GM12873 (cell line): ENCODE measurements around the gene GPR137C.
A peak's percentile ranks its signal among the peaks of the same experiment; 100 is the strongest.

Source experiments
- TF ChIP-seq, protein P1 (sequence below): IDR thresholded peaks from 2 replicates; pipeline ENCODE4 v1.5.1; 2012; ENCODE audit warnings: low read depth, mild to moderate bottlenecking, moderate library complexity, low read length, control low read depth; ENCODE audit not compliant: insufficient read depth; ENCODE audit errors: missing control alignments

The GPR137C gene

DNA sequence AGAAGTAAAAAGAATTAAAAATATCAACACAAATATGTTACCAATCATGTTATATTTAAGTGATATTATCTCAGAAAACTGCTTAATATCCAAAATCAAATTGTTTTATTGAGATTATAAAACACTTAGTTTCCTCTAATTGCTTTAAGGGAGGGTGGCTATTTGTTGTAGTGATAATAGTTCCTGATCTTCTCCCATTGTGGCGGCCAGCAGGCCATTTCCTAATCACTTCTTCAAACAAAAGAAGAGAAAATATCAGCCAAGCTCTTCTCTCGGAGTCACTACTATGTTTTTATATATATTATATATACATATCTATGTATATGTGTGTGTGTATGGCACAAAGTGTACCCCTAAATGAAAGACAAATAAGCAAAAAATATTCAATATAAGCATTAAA, 111.2 kb downstream of the GPR137C start:
- TF ChIP-seq, protein P1, sequence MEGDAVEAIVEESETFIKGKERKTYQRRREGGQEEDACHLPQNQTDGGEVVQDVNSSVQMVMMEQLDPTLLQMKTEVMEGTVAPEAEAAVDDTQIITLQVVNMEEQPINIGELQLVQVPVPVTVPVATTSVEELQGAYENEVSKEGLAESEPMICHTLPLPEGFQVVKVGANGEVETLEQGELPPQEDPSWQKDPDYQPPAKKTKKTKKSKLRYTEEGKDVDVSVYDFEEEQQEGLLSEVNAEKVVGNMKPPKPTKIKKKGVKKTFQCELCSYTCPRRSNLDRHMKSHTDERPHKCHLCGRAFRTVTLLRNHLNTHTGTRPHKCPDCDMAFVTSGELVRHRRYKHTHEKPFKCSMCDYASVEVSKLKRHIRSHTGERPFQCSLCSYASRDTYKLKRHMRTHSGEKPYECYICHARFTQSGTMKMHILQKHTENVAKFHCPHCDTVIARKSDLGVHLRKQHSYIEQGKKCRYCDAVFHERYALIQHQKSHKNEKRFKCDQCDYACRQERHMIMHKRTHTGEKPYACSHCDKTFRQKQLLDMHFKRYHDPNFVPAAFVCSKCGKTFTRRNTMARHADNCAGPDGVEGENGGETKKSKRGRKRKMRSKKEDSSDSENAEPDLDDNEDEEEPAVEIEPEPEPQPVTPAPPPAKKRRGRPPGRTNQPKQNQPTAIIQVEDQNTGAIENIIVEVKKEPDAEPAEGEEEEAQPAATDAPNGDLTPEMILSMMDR = no peak

DNA sequence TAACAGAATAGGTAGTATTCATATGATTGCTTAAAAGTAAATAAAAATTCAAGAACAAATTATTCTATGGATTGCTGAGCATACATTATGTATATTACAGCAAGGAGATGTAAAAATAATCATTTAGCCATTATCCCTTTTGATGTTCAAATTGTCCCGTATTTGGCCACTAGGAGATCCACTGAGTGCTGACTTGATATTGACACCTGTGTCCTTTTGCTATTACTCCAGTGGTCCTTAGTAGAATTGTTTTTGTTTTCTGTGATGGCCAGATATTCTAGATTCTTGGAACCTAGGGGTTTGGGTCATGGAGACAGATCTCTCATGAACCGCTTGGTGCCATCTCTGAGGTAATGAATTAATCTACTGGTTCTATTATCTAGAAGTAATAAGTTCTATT, 126.0 kb downstream of the GPR137C start:
- TF ChIP-seq, protein P1 = peak; percentile 51

DNA sequence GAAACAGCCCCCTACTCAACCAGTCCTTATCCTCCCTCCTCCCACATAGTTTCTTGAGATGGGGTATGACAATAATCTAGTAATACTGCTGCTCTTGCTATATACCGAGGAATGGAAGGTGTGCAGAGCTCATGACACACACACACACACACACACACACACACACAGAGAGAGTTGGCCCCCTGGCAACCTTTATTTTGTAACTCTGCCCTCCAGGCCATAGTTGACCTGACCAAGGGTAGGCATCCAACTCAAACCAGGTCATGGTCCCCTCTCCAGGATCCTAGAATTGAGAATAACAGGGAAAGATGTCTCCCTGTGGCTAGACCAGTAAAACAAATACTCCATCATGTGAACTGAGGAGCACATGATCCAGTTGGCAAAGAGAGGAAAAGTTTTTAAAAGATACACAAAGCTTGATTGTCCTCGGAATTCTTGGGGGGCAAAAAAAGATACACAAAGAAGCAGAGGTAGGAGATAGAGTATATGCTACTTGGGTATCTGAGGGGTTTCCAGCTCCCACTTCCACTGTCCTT, 131.4 kb downstream of the GPR137C start:
- TF ChIP-seq, protein P1 = no peak

DNA sequence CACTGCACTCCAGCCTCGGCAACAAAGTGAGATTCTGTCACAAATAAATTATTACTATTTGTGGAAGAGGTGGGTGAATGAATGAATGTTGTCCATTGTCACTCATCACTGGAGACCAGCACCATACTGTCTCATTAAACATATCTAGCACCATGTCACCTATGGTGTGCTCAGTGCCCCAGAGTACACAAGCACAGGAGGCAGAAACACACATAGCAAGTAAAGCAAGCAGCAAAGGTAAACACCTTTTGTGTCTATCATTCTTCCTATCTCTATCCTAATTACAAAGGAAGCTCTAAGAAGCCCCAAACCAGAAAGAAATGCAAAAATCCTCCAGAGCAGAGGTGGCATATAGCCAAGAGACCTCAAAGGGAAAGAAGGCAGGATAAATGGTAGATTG, 133.5 kb downstream of the GPR137C start:
- TF ChIP-seq, protein P1 = no peak
